OCI-LY1 (cell line): Measurements from ENCODE around the gene HDAC8.

Experiments used
- EZH2 ChIP-seq: fragments of 200-600 bp; sonication (generic), shearing (Covaris generic); IDR thresholded peaks from 2 replicates; pipeline ENCODE4 v1.8.0; 2017; ENCODE audit warnings: borderline replicate concordance, mixed run types, mild to moderate bottlenecking, antibody characterized with exemption, low read length, moderate library complexity, mixed read lengths
- TF ChIP-seq, protein P1 (sequence below): fragments of 200-600 bp; sonication (generic), shearing (Covaris generic); IDR thresholded peaks from 2 replicates; pipeline ENCODE4 v1.5.1; 2017; ENCODE audit warnings: mild to moderate bottlenecking, antibody characterized with exemption, low read length, moderate library complexity, mixed read lengths

- TF ChIP-seq, protein P1, sequence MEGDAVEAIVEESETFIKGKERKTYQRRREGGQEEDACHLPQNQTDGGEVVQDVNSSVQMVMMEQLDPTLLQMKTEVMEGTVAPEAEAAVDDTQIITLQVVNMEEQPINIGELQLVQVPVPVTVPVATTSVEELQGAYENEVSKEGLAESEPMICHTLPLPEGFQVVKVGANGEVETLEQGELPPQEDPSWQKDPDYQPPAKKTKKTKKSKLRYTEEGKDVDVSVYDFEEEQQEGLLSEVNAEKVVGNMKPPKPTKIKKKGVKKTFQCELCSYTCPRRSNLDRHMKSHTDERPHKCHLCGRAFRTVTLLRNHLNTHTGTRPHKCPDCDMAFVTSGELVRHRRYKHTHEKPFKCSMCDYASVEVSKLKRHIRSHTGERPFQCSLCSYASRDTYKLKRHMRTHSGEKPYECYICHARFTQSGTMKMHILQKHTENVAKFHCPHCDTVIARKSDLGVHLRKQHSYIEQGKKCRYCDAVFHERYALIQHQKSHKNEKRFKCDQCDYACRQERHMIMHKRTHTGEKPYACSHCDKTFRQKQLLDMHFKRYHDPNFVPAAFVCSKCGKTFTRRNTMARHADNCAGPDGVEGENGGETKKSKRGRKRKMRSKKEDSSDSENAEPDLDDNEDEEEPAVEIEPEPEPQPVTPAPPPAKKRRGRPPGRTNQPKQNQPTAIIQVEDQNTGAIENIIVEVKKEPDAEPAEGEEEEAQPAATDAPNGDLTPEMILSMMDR = no peak
- TF ChIP-seq EZH2 = no peak
These were observed 36.1 kb downstream of the HDAC8 start for GRCh38 chrX:72536542-72536941.
